Measurements from ENCODE around the gene NEK5.

The NEK5 gene

GRCh38 chr13:51993713-51994112, 135.2 kb downstream of the NEK5 start:
- no peak for TF ChIP-seq EZH2phosphoT487 (conservative IDR thresholded peaks at IDR 0.05; ENCODE audit: low read length)
- Histone ChIP-seq H3K4me3 (ENCODE audit: insufficient read depth, low read length, poor library complexity, severe bottlenecking) (no peak overlapping the region), H2AFZ (ENCODE audit: low read depth, low read length, severe bottlenecking) (no peak overlapping the region)

GRCh38 chr13:51988988-51989618, 139.8 kb downstream of the NEK5 start:
- no peaks in the 10 kb centered on the region for H3F3A ChIP-seq (ENCODE audit: insufficient read depth)
- H3K27ac ChIP-seq (ENCODE audit: low read depth, low read length) = no peak overlapping the region
- no peaks in the 10 kb centered on the region for H3K36me3 ChIP-seq (ENCODE audit: low read length)
- H3K9me2 ChIP-seq (replicated peaks; ENCODE audit: insufficient read depth, low read length) = no peaks in the 10 kb centered on the region
- no peaks in the 10 kb centered on the region for H3K9me3 ChIP-seq (ENCODE audit: insufficient read depth, low read length)
- TF ChIP-seq EZH2phosphoT487 (conservative IDR thresholded peaks at IDR 0.05; ENCODE audit: low read length) = no peak
- TF ChIP-seq CTCF (IDR thresholded peaks at IDR 0.05; ENCODE audit: insufficient read depth, low read length, poor library complexity, severe bottlenecking) = no peak
- H3K4me3 ChIP-seq (ENCODE audit: insufficient read depth, low read length, poor library complexity, severe bottlenecking) = no peak overlapping the region
- no peaks in the 10 kb centered on the region for H4K20me1 ChIP-seq (ENCODE audit: low read depth, low read length)
- no peak overlapping the region for H2AFZ ChIP-seq (ENCODE audit: low read depth, low read length, severe bottlenecking)
- H3K79me2 ChIP-seq (ENCODE audit: insufficient read depth, low read length) = no peaks in the 10 kb centered on the region
- no peaks in the 10 kb centered on the region for H3K27me3 ChIP-seq (ENCODE audit: low read length)
- no peak overlapping the region for H3K4me2 ChIP-seq (ENCODE audit: low read depth, low read length, poor library complexity, severe bottlenecking)
- H3K9ac ChIP-seq (ENCODE audit: low read length) = no peak overlapping the region

More at GRCh38 chr13:51993713-51994112, 135.2 kb downstream of the NEK5 start:
- Histone ChIP-seq H3K9me2 (replicated peaks; ENCODE audit: insufficient read depth, low read length) (no peaks in the 10 kb centered on the region), H3K27me3 (ENCODE audit: low read length) (no peaks in the 10 kb centered on the region), H3K36me3 (ENCODE audit: low read length) (no peaks in the 10 kb centered on the region), H3F3A (ENCODE audit: insufficient read depth) (no peaks in the 10 kb centered on the region), H3K9me3 (ENCODE audit: insufficient read depth, low read length) (no peaks in the 10 kb centered on the region), H3K27ac (ENCODE audit: low read depth, low read length) (no peak overlapping the region), H3K9ac (ENCODE audit: low read length) (no peak overlapping the region), H4K20me1 (ENCODE audit: low read depth, low read length) (no peaks in the 10 kb centered on the region), H3K79me2 (ENCODE audit: insufficient read depth, low read length) (no peaks in the 10 kb centered on the region), H3K4me2 (ENCODE audit: low read depth, low read length, poor library complexity, severe bottlenecking) (no peak overlapping the region)
